ENCODE measurements around the gene TTC28.
"Not testable (repeated sequence)": the region's sequence is repeated elsewhere in the genome, so short reads cannot be mapped to it uniquely, and the experiment has no call there.

TTC28 gene

DNA sequence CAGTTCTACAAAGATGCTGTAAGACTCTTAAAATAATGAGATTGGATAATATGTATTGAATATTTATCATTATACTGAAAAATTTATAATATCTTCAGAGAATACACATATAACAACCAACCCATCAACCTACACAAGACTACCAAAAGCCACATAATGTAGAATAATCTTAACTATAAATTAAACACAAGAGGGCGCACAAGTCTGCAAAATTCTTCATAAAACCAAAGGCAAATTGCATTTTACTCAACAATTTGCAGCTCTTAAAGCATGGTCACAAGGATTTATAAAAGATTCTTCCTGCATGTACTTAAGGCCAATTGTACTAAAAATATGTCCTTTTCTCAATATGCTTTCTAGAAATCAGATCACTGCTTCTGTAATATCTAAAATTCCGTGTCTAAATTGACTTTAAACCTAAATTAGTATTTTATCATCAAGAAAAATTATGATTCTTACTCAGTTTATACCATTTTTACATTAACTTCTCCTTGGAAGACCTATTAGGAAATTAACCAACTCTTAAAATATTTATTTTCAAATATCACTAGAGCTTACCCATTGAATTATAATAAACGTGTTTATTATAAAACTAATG lies 79.0 kb downstream of the TTC28 start:
- no peak for DNase-seq

DNA sequence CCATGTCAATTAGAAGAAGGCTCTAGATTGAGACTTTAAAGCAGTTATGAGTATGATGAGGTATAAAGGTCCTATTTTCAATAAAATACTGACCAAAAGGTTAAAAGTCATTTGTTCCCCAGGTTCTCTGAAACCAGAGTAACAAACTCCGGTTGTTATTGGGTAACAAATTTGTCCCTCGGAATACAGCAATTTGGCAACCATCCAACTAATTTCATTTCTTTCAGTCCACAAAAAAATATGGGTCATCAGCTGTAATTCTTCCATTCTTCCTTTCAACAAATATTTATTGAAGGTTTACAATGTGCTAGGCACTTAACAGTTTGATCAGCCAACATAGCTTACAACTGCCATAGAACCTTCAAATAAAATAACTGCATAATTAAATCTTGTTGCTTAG lies 79.9 kb downstream of the TTC28 start:
- no peak for DNase-seq

DNA sequence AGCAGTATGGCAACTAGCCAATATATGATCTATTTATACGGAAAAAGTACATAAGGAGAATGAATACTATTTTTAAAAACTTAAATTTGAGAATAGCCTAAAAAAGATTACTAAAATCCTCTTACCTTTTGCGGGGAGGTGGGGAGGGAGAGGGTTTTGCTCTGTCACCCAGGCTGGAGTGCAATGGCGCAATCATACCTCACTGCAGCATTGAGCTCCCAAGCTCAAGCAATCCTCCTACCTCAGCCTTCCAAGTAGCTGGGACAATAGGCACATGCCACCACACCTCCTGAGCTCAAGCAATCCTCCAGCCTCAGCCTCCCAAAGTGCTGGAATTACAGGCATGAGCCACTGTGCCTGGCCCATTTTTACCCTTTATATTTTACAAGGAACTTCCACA lies 82.0 kb downstream of the TTC28 start:
- DNase-seq: no peak

DNA sequence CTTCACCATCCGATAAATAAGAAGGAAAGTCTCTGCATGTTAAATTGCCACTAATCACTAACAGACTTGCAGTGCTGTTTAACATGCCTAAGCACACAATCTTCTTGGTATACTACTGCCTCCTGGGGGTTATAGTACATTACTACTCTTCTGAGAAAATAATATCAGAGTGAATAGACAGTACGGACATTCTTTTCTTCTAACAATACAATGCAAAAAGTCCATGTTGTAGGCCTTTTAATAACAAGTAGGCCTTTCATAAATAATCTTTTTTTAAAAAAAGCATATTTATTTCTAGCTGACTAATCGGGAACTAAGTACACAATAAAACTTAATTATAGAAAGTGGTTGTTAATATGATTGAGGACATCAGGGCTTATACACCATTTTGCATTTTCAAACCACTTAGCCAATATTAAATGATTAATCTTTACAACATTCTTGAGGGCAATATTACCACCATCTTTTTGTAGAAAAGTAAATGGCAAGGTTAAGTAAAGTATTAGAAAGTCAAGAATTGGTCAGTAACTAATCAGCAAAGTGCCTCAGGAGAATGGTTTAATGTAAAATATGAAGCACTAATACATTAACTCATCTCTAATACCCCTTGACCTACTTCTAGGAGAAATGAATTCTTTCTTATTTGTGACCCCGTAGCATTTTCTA lies 84.7 kb downstream of the TTC28 start:
- DNase-seq: no peak

DNA sequence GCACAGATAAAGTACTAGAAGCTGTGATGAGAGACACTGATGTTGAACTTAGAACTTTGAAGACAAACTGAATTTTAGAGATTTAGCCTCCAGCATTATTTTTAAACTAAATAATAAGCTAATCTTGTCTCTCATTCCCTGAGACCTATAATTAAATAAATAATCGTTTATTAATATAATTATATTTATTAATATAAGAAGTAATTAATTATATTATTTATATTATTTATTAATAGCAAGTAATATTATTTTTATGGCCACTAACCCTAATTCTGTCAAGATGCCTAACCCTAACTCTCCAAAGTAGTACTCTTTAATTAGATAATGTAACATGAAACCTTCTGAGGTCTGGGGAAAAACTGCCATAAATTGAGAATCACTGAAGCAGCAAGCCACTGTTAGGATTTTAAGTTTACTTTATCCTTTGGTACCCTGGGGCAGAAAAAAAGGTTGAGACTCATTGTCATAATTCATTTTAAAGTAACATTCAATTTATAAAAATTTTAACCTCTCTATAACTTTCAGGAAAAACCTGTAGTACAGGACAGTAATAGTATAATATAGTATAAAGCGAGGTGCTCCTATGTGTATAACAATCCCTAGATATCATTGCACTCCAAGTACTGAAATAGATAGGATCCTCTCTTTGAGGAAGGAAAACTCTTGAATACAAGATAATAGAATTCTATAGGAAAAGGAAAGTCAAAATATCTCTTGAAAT lies 85.4 kb downstream of the TTC28 start:
- no peak for DNase-seq

DNA sequence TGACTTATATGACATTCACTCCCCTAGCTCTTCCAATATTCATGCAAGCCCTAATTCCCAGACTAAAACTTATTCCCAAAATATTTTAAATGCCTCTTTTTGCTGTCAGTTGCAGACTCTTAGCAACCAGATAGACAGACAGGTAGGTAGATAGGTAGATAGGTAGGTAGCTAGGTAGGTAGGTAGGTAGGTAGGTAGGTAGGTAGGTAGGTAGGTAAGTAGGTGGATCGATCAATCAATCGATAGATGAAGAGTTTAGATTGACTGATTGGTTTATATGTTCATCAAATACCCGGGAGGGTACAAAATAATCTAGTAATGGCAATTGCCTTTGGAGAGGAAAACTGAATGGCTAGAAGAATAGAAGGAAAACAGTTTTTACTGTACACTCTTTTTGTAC lies 86.3 kb downstream of the TTC28 start:
- DNase-seq: no peak

DNA sequence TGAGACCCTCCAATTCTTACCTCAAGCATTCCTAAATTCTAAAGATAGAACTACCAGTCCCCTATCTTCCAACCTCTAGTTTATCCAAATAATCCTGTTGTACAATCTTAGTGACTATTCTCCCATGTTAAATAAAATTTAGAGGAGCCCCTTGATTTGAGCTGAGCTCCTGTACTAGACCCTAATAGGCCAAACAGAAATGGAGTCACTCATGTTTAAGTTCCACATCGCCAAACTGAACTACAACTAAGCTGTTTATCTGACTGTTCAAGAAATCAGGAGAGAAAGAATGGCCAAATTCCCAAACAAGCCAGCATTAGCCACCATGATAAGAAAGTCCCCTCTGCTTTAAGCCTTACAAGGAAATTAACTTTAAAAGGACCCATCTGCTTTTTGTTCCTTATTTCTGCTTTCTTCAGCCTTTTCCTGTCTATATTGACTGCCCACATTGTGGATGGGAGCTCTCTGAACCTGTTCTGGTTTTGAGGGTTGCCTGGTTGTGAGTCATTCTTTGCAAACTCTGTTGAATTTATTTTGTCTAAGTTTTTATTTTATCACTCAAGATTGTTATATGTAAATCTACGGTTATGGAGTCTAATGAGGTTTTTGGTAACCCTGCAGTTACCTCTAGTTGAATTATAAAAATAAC lies 90.4 kb downstream of the TTC28 start:
- no peak for DNase-seq

DNA sequence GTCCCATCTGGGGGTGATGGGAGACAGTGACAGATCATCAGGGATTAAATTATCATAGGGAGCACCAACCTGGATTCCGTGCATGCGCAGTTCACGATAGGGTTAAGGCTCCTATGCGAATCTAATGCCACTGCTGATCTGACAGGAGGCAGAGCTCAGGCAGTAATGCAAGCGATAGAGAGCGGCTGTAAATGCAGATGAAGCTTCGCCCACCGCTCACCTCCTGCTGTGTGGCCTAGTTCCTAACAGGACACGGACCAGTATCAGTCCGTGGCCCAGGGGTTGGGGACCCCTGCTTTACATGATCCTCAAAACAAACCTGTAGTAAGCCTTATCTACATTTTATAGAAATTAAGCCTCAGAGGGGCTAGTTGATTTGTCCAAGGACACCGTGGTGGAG lies 94.3 kb downstream of the TTC28 start:
- DNase-seq: no peak

DNA sequence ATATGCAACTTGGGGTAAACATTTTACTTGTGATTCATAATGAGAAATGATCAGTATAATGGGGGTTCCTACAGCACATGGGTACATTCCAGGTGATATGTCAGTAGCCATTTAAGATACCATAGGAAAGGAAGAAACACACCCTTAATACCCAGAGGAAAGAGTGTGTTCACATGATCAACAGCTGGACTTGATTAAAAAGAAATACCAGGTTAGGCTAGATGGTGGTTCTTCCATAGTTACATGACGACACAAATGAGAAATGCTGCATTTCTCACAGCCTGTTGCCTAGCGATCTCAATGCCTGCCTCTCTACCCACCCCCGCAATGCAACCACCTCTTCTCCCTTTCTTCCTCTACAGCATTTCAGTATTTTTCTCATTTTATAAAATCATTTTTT lies 96.8 kb downstream of the TTC28 start:
- DNase-seq: no peak

DNA sequence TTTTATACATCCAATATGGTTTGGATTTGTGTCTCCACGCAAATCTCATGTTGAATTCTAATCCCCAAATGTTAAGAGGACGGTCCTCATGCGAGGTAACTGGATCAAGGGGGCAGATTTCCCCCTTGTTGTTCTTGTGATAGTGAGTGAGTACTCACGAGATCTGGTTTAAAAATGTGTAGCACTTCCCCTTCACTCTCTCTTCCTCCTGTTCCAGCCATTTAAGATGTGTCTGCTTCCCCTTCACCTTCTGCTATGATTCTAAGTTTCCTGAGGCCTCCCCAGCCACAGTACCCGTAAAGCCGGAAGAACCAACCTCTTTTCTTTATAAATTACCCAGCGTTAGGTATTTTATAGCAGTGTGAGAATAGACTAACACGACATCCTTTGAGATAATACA lies 98.6 kb downstream of the TTC28 start:
- no peak for DNase-seq

DNA sequence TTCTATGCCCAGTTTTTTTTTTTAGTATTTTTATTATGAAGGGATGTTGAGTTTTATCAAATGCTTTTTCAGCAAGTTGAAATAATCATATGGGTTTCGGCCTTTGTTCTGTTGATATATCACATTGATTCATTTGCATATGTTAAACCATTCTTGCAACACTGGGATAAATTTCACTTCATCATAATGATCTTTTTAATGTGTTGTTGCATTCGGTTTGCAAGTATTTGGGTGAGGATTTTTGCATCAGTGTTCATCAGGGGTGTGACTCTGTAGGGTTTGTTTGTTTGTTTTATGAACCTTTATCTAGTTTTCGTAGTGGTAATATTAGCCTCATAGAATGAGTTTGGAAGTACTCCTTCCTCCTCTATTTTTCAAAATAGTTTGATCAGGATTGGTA lies 103.5 kb downstream of the TTC28 start:
- DNase-seq: no peak

DNA sequence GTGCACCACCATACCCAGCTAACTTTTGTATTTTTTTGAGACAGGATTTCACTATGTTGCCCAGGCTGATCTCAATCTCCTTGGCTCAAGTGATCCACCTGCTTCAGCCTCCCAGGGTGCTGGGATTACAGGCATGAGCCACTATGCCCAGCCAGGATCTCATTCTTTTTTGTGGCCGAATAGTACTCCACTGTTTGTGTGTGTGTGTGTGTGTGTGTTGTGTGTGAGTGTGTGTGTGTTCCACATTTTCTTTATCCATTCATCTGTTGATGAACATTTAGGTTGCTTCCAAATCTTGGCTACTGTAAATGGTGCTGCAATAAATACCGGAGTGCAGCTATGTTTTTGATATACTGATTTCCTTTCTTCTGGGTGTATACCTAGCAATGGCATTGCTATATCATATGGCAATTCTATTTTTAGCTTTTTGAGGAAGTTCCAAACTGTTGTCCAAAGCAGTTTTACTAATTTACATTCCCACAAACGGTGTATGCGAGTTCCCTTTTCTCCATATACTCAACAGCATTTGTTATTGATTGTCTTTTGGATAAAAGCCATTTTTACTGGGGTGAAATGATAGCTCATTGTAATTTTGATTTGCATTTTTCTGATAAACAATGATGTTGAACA lies 105.4 kb downstream of the TTC28 start:
- DNase-seq: no peak

DNA sequence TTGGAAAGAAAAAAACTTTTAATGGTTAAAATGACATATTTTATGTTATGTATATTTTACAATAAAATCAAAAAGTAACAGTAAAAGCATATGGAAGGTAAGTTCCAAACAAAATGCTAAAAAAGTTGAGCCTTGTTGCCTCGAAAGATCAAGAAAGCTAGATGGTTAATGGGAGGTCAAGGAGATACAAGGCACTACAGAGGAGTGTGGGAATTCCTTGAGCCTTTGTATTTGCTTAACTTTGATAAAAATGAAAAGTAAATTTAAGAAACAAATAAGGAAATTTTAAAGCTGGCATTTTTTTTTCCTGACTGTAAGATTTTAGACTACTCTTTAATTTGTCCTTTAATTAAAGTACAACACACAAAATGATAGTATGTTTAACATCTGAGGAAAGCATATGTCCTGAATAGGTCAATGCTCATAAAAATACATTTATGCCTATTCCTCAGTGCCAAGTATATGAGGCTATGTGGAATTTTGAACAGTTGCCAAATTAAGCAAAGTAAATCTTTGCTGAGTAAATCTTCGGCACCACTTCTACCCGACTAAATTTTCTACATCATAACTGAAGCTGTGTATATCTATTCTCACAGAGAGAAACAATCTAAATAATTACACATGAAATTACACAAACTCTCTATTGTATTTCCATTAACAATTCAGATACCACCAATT lies 108.8 kb downstream of the TTC28 start:
- DNase-seq: no peak

DNA sequence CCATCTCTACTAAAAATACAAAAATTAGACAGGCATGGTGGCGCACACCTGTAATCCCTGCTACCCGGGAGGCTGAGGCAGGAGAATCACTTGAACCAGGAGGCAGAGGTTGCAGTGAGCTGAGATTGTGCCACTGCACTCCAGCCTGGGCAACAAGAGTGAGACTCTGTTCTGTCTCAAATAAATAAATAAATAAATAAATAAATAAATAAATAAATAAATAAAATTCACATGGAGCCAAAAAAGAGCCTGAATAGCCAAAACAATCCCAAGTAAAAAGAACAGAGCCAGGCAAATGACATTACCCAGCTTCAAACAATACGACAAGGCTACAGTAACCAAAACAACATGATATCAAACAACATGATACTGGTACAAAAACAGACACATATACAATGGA lies 110.7 kb downstream of the TTC28 start:
- not testable (repeated sequence) for DNase-seq

DNA sequence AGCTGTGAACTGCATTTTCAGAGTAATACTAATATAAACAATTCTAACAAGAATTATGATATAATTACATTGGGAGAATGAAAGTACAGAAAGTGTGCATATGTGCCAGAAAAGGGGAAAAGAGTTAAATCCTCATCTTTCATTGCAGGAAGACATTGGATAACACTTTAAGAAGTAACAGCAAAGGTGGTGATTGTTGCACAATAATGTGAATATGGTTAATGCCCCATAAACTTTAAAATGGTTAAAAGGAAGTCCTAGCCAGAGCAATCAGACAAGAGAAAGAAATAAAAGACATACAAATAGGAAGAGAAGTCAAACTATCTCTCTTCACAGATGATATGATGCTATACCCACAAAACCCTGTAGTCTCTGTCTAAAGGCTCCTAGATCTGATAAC lies 111.5 kb downstream of the TTC28 start:
- no peak for DNase-seq

DNA sequence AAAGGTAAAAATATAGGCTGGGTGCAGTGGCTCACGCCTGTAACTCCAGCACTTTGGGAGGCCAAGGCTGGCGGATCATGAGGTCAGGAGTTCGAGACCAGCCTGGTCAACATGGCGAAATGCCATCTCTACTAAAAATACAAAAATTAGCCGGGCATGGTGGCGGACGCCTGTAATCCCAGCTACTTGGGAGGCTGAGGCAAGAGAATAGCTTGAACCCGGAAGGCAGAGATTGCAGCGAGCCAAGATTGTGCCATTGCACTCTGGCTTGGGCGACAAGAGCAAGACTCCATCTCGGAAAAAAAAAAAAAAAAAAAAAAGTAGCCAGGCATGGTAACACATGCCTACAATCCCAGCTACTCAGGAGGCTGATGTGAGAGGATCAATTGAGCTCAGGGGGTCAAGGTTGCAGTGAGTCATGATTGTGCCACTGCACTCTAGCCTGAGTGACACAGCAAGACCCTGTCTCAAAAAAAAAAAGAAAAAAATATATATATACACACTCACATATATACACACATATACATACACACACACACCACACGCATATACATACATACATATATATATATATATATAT lies 112.6 kb downstream of the TTC28 start:
- not testable (repeated sequence) for DNase-seq

DNA sequence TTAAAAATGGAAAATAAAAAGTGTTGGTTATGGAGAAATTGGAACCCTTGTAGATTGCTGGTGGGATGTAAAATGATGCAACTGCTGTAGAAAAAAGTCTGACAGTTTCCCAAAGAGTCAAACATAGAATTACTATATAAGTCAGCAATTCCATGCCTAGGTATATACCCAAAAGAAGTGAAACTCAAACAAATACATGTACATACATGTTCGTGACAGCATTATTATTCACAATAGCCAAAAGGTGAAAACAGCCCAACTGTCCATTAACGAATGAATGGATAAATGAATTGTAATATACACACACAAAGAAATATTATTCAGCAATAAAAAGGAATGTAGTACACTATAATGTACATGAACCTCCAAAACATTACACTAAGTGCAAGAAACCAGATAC lies 116.0 kb downstream of the TTC28 start:
- DNase-seq: no peak

DNA sequence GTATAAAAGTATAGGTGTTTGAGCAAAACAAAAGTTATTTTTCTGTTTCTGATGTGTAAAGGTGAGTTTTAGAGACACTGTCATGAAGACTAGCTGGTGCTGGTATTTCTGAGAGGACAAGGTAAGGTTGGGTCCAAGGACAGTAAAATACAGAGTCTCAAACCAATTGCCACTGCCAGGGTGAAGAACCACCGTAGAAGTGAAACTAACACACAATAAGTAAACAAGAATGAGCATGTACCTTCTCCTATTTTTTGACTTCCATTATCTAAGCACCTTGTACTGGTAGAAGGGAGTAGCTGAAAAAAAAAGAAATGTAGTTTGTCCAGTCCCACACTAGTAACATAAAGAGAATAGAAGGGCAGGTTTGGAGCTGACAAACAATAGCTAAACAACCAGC lies 117.3 kb downstream of the TTC28 start:
- no peak for DNase-seq

DNA sequence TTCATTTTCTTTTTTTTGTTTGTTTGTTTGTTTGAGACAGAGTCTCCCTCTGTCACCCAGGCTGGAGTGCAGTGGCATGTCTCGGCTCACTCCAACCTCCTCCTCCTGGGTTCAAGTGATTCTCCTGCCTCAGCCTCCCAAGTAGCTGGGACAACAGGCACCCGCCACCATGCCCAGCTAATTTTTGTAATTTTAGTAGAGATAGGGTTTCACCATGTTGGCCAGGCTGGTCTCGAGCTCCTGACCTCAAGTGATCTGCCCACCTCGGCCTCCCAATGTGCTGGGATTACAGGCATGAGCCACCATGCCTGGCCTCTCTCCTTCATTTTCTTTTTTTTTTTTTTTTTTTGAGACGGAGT lies 118.9 kb downstream of the TTC28 start:
- DNase-seq: not testable (repeated sequence)

DNA sequence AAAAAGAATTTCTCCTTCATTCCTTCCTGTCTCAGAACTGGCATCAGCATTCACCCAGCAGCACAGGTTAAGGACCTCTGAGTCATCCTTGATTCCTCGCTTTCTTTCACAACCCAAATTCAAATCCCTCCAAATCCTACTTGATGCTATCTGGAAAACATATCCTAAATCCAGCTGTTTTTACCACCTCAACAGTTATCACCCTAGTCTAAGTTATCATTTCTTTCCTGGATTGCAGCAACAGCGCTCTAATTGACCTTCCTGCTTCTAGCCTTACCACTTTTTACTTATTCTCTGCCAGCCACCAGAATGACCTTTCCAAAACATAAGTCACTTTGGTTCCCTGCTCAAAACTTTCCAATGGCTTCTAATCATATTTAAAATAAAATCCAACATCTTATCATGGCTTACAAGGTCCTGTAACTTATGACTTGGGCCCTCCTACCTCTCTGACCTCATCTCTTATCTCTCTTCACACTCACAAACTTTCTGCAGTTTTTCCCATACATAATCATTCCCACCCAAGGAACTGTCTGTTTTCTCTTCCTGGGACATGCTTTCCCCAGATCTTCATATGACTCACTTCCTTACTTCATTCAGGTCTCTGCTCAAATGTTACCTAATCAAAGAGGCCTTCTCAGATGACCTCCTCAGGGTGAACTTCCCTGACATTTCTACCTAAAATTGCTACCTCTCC lies 119.4 kb downstream of the TTC28 start:
- no peak for DNase-seq

DNA sequence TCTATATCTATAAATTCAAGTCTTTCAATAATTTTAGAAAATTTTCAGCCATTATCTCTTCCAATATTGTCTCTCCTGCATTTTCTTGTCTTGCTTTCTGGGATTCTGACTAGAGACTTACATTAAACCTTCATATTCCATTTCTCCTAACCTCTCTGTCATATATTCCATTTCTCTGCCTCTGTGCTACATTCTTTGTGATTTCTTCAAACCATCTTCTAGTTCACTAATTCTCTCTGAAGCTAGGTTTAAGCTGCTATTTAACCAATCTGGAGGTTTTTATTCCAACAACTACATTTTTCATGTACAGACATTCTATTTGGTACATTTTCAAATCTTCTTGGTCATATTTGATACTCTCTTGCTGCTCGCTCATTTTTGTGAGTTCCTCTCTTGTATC lies 122.5 kb downstream of the TTC28 start:
- DNase-seq: no peak
